ENCODE data around the gene DARS1.

Gene DARS1

DNA sequence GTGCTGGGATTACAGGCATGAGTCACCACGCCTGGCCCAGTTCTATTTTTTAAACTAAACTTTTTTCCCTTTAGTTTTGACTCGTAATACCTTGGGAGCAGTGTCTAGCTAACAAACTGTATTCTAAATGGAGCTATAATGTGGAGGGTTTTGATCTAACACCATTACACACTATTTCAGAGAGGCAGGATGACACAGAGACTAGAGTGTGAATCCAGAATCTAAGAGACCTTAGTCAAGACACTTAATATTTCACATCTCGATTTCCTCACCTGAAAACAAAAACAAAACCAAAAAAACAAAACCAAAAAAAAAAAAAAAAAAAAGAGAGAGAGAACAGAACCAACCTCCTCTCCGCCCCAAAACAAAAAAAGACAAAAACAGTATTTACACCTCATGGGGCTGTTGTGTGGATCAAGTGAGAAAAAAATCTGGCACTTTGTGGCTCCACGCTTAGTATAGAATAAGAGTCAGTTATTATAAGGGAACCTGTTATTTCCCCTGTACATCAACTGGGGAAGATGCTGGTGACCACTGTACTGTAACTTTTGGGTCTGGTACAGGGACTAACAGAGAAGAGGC is 31.3 kb downstream of the DARS1 start:
- Histone ChIP-seq H3K9me2 (replicated peaks; ENCODE audit: insufficient read depth, low read length) (no peaks in the 10 kb centered on the region), H3K27me3 (ENCODE audit: low read length) (no peaks in the 10 kb centered on the region), H4K20me1 (ENCODE audit: low read depth, low read length) (peaks cover 5% of the 10 kb centered on the region; the same call in 1 of the 2 replicates), H3F3A (ENCODE audit: insufficient read depth) (no peaks in the 10 kb centered on the region; the same call in 1 of the 2 replicates), H3K79me2 (ENCODE audit: insufficient read depth, low read length) (peaks cover 94% of the 10 kb centered on the region), H3K27ac (ENCODE audit: low read depth, low read length) (no peak overlapping the region), H2AFZ (ENCODE audit: low read depth, low read length, severe bottlenecking) (no peak overlapping the region), H3K9me3 (ENCODE audit: insufficient read depth, low read length) (no peaks in the 10 kb centered on the region), H3K9ac (ENCODE audit: low read length) (no peak overlapping the region), H3K4me2 (ENCODE audit: low read depth, low read length, poor library complexity, severe bottlenecking) (no peak overlapping the region), H3K36me3 (ENCODE audit: low read length) (peaks cover 39% of the 10 kb centered on the region), H3K4me3 (ENCODE audit: insufficient read depth, low read length, poor library complexity, severe bottlenecking) (no peak overlapping the region)
- TF ChIP-seq EZH2phosphoT487 (conservative IDR thresholded peaks at IDR 0.05; ENCODE audit: low read length), result no peak
- TF ChIP-seq CTCF (IDR thresholded peaks at IDR 0.05; ENCODE audit: insufficient read depth, low read length, poor library complexity, severe bottlenecking), result no peak

DNA sequence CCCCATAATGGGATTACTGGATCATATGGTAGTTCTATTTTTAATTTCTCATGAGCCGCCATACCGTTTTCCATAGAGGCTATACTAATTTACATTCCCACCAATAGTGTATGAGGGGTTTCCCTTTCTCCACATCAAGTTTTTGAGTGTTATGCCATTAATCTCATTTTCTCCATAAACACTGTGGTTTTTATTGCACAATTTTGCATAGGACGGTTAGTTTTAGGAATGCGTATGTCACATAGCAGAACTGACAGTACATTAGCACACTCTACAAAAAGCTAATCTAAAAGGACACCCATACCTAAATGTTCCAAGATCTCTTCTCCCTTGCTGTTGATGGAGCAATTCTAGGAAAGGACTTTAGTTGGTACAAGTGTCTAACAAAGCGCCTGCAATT is 32.5 kb downstream of the DARS1 start:
- Histone ChIP-seq H3K9me2 (replicated peaks; ENCODE audit: insufficient read depth, low read length) (no peaks in the 10 kb centered on the region), H3K4me3 (ENCODE audit: insufficient read depth, low read length, poor library complexity, severe bottlenecking) (no peak overlapping the region), H3F3A (ENCODE audit: insufficient read depth) (no peaks in the 10 kb centered on the region; the same call in 1 of the 2 replicates), H3K27ac (ENCODE audit: low read depth, low read length) (no peak overlapping the region), H3K4me2 (ENCODE audit: low read depth, low read length, poor library complexity, severe bottlenecking) (no peak overlapping the region), H3K9me3 (ENCODE audit: insufficient read depth, low read length) (no peaks in the 10 kb centered on the region), H3K36me3 (ENCODE audit: low read length) (peaks cover 34% of the 10 kb centered on the region), H2AFZ (ENCODE audit: low read depth, low read length, severe bottlenecking) (no peak overlapping the region), H4K20me1 (ENCODE audit: low read depth, low read length) (peaks cover 5% of the 10 kb centered on the region; the same call in 1 of the 2 replicates), H3K27me3 (ENCODE audit: low read length) (no peaks in the 10 kb centered on the region), H3K9ac (ENCODE audit: low read length) (no peak overlapping the region), H3K79me2 (ENCODE audit: insufficient read depth, low read length) (peaks cover 94% of the 10 kb centered on the region)
- no peak for TF ChIP-seq EZH2phosphoT487 (conservative IDR thresholded peaks at IDR 0.05; ENCODE audit: low read length)
- no peak for TF ChIP-seq CTCF (IDR thresholded peaks at IDR 0.05; ENCODE audit: insufficient read depth, low read length, poor library complexity, severe bottlenecking)

- peaks cover 30% of the 10 kb centered on the region for H3K36me3 ChIP-seq (ENCODE audit: low read length)
- H2AFZ ChIP-seq (ENCODE audit: low read depth, low read length, severe bottlenecking), result no peak overlapping the region
- H3K27me3 ChIP-seq (ENCODE audit: low read length), result no peaks in the 10 kb centered on the region
- H3K79me2 ChIP-seq (ENCODE audit: insufficient read depth, low read length), result peaks cover 97% of the 10 kb centered on the region
- H3K27ac ChIP-seq (ENCODE audit: low read depth, low read length), result no peak overlapping the region
- peaks cover 5% of the 10 kb centered on the region; the same call in 1 of the 2 replicates for H4K20me1 ChIP-seq (ENCODE audit: low read depth, low read length)
- H3K9ac ChIP-seq (ENCODE audit: low read length), result no peak overlapping the region
- TF ChIP-seq EZH2phosphoT487 (conservative IDR thresholded peaks at IDR 0.05; ENCODE audit: low read length), result no peak
- TF ChIP-seq CTCF (IDR thresholded peaks at IDR 0.05; ENCODE audit: insufficient read depth, low read length, poor library complexity, severe bottlenecking), result no peak
- H3K9me2 ChIP-seq (replicated peaks; ENCODE audit: insufficient read depth, low read length), result no peaks in the 10 kb centered on the region
- H3K4me2 ChIP-seq (ENCODE audit: low read depth, low read length, poor library complexity, severe bottlenecking), result no peak overlapping the region
- H3K4me3 ChIP-seq (ENCODE audit: insufficient read depth, low read length, poor library complexity, severe bottlenecking), result no peak overlapping the region
- H3F3A ChIP-seq (ENCODE audit: insufficient read depth), result no peaks in the 10 kb centered on the region; the same call in 1 of the 2 replicates
- H3K9me3 ChIP-seq (ENCODE audit: insufficient read depth, low read length), result no peaks in the 10 kb centered on the region
Observed at GRCh38 chr2:135951041-135951583, 34.3 kb downstream of the DARS1 start.

Measured in SU-DHL-6 (cell line).